LHCN-M2 (cell line): Measurements from ENCODE around the gene GALNT10. TPM values are rescaled to one million over a fixed set of nuclear protein-coding genes. Genes with fewer than 3 reads are reported as not detected.

Source experiments
- DNase-seq: peaks from one replicate; pipeline ENCODE4 v3.0.0-alpha.2; 2012; ENCODE audit warnings: low read depth
- total RNA-seq: library from RNA; depleted of rRNA; stranded (reverse); fragments of >200 nt; gene quantifications from 2 replicates; pipeline ENCODE4 v1.2.3, GENCODE V29; 2014

Gene GALNT10
- total RNA-seq, 1 experiment from 2014 or later: 30.3 TPM

DNA sequence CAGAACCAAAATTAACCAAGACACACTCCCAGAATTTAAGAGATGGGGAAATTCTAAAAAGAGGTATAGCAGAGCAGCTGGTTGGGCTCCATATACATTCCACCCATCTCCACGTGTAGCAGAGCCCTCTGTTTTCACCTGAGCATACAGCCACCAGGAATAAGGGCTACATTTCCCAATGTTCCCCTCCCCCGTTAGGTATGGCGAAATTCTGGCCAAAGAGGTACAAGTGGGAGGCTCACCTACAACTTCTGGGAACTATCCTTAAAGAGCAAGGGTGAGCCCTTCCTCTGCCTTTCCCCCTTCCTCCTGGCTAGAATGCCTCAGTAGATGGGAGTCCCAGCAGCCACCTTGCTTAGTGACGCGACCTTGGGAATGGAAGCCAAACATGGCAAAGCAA is 250.0 kb downstream of the GALNT10 start:
- no peak for DNase-seq

DNA sequence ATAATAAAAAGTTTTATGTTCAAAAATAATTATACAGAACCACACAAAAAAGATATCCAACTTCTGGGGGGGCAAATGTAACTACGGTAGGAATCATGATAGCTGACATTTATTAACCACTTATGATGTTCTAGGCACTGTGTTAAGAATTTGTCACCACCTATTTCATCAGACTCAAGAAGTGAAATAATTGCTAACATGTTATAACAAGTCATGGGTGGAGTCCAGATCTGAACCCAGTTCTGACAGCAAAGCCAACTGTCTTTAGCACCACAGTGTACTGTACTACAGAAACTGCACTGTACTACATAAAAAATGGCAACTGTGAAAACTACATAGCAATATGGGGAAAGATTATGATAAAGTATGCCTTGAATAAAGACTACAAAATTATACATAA is 252.3 kb downstream of the GALNT10 start:
- DNase-seq: no peak

DNA sequence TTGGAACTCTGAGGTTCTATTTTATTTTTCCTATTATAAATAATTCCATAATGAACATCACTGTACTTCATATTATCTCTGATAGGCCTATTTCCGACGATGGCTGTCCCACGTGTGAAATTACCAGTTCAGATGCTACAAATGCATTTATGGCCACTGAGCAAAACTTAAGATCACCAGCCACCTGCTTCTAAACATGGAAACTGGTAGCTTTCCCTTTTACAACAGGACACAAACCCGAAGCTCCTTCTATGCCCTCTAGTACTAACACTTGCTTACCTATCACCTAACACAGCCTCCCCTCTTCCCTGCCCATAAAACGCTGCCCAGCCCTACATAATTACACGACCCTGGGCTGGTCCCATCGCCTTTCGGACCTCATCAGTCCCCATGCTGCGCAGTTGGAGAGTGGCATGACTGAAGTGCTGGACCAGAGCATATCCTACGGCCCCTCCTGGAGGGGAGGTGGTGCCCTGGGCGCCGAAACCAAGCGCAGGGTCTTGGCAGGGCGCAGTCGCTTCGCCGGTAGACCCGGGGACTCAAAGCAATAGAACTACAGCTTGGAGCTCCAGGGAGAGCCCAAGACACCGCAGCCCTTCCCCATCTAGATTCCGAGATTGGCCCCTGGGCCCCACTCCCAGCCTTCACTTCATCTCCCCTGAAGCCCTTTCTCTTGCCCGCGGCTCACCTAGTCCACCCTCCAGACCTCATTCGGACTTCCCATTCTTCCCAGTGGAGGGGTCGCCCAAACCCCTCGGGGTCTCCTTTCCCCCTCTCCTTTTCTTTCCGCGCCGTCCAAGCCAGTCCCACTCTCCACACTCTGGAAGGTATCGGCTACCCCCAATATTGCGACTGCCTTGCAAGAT is 254.3 kb downstream of the GALNT10 start:
- peak; percentile 14 for DNase-seq

DNA sequence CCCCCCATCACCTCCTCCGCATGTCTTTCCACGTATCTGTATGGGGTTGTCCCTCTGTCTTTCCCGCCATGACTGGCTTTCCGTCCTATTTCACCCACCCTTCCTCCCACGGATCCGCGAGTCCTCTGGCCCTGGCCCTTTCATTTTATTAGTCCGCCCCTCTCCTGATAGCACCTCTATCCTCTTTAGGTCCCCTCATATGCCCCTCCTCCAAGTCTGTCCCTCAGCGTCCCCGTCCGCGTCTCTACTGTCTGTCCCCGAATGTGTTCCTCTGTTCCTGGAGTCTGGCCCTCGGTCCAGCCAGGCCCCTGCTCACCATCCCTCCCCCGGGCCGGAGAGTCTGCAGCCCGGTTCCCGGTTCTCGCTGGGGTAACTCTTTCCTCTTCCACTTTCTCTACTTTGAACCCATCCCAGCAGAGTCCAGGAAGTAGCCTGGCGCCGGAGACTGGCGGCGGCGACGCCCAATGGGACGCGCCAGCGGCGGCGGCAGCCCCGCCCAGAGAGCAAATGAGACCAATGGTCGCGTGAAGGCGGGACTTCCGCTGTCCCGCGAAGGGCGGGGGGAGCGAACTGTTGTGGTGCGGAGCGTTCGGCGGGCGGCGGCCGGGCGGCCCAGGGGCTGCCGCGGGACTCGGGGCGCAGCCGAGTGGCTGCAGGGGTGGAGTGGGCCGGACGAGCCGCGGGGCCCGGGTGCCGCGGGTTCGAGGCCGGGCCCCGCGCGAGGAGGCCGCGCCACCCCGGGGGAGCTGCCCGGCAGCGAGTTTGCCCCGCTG is 255.1 kb downstream of the GALNT10 start, which contains the start of gene SAP30L:
SAP30L (plus strand) TSS at position 576 of the 773 bp plus-strand sequence. CDS start 608 bp downstream, outside the sequence.
- peak; percentile 92 for DNase-seq

DNA sequence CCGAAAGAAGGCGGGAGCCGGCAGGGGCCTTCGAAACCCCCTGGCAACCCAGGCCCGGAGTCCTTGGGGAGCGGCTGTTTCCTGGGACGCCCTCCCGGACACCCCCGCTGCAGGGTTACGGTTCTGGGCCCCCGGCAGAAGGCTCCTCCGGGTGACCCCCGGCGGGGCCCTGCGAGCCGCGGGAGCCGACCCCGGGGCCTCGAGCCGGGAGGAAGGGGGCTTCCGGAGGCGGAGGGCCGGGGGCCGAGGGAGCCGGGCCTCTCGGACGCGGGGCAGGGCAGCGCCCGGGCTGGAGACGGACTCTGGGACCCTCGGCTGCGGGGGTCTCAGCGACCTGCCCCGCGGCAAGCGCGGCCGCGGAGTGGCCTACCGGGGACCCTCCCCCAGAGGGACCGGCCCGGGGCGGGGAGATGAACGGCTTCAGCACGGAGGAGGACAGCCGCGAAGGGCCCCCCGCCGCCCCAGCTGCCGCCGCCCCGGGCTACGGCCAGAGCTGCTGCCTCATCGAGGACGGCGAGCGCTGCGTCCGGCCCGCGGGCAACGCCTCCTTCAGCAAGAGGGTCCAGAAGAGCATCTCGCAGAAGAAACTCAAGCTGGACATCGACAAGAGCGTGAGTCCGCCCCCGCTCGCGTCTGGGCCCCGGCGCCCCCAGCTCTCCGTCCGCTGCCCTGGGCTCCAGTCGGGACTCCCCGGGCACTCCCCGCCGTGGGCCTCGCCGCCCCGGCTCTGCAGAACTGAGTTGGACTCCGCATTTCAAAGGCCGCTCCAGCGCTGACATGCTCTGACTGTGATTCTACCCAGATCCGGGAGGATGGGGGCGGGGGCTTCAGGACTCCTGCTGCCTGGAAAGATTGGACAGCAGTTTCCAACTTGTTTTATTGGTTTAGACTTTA is 255.9 kb downstream of the GALNT10 start:
- DNase-seq: peak; percentile 55

DNA sequence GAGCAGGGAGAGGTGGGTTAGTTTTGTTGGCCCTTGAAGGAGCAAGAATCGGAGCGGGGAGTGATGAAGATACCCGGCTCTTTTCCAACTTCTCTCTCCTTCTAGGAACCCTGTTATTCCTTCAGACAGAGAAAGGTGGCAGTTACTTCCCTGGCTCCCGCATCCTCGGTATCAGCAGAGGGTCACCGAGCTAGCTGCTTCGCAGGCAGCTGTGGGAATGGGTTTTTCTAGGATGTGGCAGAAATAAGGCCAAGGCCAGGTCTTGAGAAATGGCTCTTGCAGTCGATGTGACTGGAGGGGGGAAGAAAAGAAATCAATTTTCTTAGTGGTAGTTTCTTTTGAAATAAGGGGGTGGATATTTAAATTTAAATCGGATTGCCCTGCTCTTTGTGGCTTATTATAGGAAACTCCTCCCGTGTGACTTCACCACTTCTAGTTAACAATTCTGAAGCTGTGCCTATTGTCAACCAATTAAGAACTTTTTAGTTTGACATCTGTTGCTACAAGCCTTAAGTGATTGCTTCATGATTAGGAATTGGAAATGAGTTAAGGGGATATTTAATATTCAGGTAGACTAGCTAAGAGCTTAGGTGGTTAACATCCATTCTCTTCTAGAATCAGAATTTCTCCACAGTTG is 256.7 kb downstream of the GALNT10 start:
- DNase-seq: peak; percentile 10

DNA sequence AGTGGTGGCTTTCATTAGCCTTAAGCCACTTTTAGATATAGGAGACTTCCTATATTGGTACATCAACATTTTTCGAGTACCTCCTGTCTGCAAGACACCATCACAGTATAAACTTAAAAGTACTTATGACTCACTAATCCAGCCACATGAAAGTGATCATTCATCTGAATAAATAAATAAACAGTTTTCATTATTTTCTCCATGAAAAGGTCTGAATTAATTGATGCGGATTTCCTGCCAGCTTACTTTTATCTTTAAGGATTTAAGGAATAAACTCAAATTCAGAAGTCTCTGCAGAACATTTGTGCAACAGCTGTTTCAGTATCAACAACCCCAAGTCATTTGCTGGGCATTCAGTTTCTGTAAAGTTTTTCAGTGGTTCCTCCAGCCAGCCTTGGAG is 259.3 kb downstream of the GALNT10 start:
- DNase-seq: peak; percentile 12

DNA sequence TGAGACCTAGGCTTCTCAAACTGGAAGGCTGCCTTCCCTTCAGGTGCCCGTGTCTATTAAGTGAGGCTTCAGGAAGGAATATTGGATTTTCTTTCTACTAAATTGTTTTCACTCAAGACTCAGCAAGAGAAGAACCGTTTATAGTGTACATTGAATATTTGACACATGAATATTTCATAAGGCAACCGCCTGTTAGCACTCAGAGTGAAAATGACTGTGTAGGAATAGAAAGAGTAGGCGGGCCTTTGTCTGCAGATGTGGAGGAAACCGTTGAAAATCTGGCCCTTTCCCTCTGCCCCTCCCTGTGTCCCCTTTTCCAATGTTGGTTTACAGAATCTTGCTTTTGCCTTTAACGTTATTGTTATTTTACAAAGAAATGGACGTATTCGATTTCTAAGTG is 261.4 kb downstream of the GALNT10 start:
- no peak for DNase-seq

DNA sequence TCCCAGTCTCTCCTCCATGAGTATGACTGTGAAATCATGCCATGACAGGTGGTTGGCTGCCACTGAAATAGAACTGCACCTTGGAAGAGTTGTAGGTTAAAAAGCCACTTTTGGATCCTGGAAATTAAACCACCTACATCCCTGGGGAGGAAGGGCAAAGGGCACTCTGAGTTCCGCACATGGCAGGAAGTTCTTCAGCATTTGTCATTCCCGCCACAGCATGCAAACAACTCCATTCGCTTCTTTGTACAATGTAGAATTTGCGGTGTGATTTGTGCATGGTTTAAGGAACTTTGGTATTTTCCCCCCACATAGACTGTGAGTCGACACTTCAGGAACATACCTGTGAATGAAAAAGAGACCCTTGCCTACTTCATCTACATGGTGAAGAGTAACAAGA is 265.1 kb downstream of the GALNT10 start:
- DNase-seq: no peak

DNA sequence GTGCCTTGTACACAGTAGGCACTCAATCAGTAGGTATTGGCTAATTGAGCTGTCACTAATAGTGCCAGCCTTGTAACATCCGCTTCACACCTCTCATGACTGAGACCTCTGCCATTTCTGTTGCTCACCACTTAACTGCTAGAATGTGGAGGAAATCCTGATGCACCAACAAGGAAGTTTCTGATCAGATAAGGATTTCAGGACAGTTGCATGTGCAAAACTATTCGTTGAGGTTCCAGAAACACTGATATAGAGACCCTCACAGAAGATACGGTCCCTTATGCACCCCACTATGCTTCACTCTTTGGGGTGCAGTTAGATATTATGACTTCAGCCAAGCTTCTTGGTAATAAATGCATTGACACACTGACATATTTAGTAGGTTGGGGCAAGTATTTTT is 266.0 kb downstream of the GALNT10 start:
- DNase-seq: no peak

DNA sequence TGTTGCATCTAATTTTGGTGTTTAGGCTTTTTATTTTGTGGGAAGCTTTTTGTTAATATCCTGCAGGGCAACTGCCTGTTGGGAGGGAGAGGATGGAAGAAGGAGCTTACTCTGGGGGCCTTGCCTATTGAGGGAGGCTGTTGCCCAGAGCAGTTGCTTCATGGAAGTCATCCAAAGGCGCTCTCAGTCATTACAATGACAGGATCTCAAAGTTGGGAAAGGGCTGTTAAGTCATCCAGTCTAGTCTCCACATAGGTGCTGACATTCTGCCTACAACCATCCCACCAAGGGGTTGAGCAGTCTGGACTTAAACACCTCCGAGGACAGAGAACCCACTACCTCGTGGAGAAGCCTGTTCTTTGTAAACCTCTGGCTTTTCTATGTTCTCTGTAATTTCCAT is 268.5 kb downstream of the GALNT10 start:
- no peak for DNase-seq

DNA sequence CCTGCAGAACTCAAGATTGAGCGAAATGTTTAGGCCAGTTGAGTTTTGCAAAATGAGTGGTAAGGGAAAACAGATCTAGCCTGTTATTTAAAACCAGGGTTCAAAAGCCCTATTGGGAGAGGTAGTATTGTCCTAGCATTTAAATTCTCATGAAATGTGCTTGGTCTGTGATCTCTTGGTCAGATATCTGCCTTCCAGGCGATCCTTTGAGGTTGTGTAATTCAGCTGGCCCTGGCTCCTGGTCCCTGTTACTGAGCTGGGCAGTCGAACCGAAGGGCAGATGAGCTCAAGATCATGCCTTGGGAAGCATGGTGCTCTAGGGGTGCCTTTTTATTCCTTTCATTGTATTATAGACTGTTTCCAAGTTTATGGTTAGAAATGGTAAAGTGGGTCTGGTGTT is 269.6 kb downstream of the GALNT10 start:
- no peak for DNase-seq

DNA sequence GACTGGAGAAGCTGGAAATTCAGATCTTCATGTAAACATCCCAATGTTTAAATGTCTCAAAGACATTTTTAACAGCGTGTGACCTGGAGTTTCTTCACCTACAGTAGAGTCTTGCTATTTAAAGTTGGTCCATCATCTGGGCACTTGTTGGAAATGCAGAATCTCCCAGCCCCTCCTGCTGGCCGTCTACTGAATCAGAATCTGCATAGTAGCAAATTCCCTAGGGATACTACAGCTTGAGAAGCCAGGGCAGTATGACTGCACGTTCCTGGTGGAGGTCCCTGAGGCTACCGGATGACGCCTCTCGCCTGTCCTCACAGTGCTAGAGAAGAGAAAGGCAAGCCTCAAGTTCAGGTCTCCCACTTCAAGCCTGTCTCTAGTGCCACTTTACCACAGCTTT is 271.0 kb downstream of the GALNT10 start:
- DNase-seq: peak; percentile 49

DNA sequence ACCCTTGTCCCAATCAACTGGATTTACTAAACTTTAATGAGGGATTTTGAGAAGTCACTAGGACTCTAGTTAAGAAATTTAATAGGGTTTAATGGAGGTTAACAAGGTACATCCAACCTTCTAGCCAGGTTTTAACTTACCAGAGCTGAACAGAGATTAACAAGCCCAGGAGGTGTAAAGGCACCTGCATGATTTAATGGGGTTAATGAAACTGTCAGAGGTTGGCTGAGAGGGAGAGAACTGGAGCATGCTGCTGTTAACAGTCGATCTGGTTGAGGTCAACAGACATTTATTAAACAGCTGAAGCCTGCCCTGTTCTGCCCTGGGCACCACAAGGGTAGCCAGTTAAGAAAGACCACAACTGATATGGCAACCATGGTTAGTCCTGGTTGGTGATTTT is 273.9 kb downstream of the GALNT10 start:
- DNase-seq: no peak

DNA sequence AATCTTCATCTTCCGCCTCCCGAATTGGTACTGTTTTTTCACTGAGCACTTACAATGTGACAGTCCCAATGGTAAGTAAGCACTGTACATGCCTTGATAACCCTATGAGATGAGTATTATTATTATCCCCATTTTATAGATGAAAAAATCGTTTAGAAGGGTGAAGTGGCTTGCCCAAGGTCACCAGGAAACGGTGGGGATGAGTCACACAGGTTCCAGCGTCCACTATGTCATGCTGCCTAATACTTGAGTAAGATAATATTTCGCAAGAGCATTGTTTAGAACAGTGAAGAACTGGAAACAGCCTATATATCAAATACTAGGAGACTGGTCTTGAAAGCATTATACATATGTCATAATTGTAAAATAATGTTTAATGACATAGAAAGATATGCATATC is 274.6 kb downstream of the GALNT10 start:
- DNase-seq: peak; percentile 41

DNA sequence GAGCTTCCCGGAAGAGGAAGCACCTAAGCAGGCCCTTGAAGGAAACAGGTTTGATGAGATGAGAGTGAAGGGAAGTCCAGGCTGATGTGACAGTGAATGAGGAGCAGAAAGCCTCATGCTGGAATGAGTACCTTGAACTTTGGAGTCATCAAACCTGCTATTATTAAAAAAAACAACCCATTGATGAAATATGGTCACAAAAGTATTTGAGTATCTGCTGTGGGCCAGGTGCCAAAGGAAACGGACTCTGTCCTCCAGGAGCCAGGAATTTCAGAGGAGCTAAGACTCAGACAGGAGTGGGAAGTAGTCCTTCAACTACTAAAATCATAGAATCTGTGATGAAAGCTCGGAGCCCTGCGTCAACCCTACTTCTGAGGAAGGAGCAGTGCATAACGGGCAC is 275.6 kb downstream of the GALNT10 start:
- DNase-seq: no peak

DNA sequence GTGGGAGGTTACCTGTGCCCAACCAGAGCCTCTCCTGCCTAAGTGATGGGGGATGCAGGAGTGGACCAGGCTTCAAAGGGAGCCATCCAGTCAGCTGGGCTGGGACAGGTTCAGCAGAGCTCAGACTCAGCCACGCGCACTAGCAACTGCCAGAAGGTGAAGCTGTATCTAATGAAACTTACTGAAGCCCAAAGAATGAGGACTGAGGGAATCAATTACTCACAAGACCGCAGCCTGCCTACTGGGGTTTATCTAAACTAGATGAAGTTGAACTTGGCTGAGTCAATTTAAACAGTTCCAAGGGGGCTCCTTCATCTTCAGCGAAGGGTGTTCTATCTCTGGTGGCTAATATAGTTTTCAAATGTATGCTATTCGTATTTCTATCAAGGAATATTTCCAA is 276.1 kb downstream of the GALNT10 start:
- no peak for DNase-seq

DNA sequence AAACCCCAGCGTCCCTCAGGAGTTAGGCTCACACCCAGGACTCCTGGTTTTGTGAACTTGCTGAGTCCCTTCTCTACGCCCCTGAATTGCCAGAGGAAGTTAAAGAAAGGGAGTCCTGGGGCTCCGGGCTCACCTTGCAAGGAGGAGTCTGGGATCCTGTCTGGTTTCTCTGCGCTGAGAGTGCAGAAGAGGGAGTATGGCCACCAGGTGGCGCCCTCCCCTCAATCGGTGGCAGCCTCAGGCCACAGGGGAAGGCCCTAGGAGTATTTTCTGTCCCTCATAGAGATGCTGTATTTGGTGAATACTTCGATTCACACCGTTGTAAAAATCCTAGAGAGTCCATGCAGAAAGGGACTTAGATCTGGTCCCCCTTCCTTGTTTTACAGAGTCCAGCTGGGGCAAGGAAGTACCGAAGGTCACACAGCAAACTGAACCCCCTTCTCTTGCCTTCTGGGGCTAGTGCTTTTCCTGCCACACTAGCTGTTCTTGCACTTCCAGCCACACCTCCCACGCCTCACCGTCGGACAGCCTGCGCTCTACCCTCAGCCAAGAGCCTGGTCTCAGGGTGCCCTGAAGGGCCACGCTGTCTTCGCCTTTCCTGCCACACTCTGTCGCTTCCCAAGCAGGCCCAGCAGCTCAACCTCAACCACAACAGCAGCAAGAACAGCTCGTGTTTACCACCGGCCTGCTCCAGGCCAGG is 277.3 kb downstream of the GALNT10 start:
- peak; percentile 52 for DNase-seq

DNA sequence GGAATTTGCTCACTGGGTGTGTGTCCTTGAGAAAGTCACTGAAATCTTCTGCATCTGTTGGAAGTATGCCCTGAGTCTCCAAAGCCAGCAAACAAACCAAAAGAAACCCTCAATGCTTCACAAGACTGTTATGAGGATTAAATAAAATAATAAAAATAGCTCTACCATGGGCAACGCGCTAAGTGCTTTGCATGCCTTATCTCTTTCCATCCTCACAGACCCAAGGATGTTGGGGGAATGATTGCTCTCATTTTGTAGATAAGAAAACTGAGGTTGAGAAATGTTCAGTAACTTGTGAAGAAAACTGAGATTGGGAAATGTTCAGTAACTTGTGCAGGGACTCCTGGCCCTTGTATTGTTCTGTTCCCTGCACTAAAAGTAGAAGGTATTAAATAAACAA is 279.6 kb downstream of the GALNT10 start:
- DNase-seq: no peak
